Trophoblast cell (in vitro differentiated cells and primary cell): Measurements from ENCODE around the gene RCBTB1.
"Not testable (repeated sequence)": the region's sequence is repeated elsewhere in the genome, so short reads cannot be mapped to it uniquely, and the experiment has no call there.

Experiments
- DNase-seq, 2 donors: peaks; one replicate each; pipeline ENCODE4 v3.0.0-alpha.2; 2016
- H2AFZ ChIP-seq: 2 replicates; pipeline ENCODE4 v1.6.1; 2013; ENCODE audit warnings: low read length, moderate library complexity, mild to moderate bottlenecking; ENCODE audit not compliant: insufficient read depth, poor library complexity
- H2AK5ac ChIP-seq: 2 replicates; pipeline ENCODE4 v1.6.1; 2013; ENCODE audit warnings: mild to moderate bottlenecking, low read length
- H2BK120ac ChIP-seq: 2 replicates; pipeline ENCODE4 v1.6.1; 2013; ENCODE audit warnings: low read length, mild to moderate bottlenecking, moderate library complexity; ENCODE audit not compliant: insufficient read depth, poor library complexity
- H2BK12ac ChIP-seq: 2 replicates; pipeline ENCODE4 v1.6.1; 2013; ENCODE audit warnings: mild to moderate bottlenecking, low read length, moderate library complexity
- H2BK5ac ChIP-seq: 2 replicates; pipeline ENCODE4 v1.6.1; 2013; ENCODE audit warnings: low read length, low read depth, moderate library complexity, mild to moderate bottlenecking; ENCODE audit not compliant: poor library complexity
- H3K14ac ChIP-seq: 2 replicates; pipeline ENCODE4 v1.6.1; 2013; ENCODE audit warnings: mild to moderate bottlenecking, low read length
- H3K18ac ChIP-seq: 2 replicates; pipeline ENCODE4 v1.6.1; 2013; ENCODE audit warnings: mild to moderate bottlenecking, low read length
- H3K23ac ChIP-seq: 2 replicates; pipeline ENCODE4 v1.6.1; 2013; ENCODE audit warnings: low read length
- H3K27ac ChIP-seq: 2 replicates; pipeline ENCODE4 v1.5.1; 2013; ENCODE audit warnings: low read depth, mild to moderate bottlenecking, inconsistent platforms, low read length, moderate library complexity
- H3K27me3 ChIP-seq: 2 replicates; pipeline ENCODE4 v1.6.1; 2013; ENCODE audit warnings: inconsistent platforms, mild to moderate bottlenecking, low read length, moderate library complexity; ENCODE audit not compliant: insufficient read depth
- H3K36me3 ChIP-seq, 2 experiments: 1 replicate in 1 of 2; 2 replicates in 1 of 2; pipeline ENCODE4 v1.6.1; 2013; ENCODE audit warnings: low read length in 2 of 2, mild to moderate bottlenecking in 2 of 2, moderate library complexity in 1 of 2; ENCODE audit not compliant: insufficient read depth in 2 of 2, control insufficient read depth in 1 of 2
- H3K4ac ChIP-seq: 2 replicates; pipeline ENCODE4 v1.6.1; 2013; ENCODE audit warnings: low read depth, mild to moderate bottlenecking, low read length, moderate library complexity
- H3K4me1 ChIP-seq, 2 experiments: 1 replicate in 1 of 2; 2 replicates in 1 of 2; pipeline ENCODE4 v1.6.1; 2013; ENCODE audit warnings: low read length in 2 of 2, mild to moderate bottlenecking in 2 of 2, moderate library complexity in 1 of 2; ENCODE audit not compliant: insufficient read depth in 2 of 2, control insufficient read depth in 1 of 2
- H3K4me2 ChIP-seq: 2 replicates; pipeline ENCODE4 v1.6.1; 2013; ENCODE audit warnings: inconsistent platforms, mild to moderate bottlenecking, low read length, moderate library complexity
- H3K4me3 ChIP-seq: 2 replicates; pipeline ENCODE4 v1.5.1; 2013; ENCODE audit warnings: mild to moderate bottlenecking, low read depth, low read length, inconsistent platforms
- H3K79me1 ChIP-seq: one replicate; pipeline ENCODE4 v1.6.1; 2013; ENCODE audit warnings: low read length
- H3K79me2 ChIP-seq: 2 replicates; pipeline ENCODE4 v1.6.1; 2013; ENCODE audit warnings: low read length, mild to moderate bottlenecking; ENCODE audit not compliant: control insufficient read depth, insufficient read depth, poor library complexity
- H3K9ac ChIP-seq: 2 replicates; pipeline ENCODE4 v1.6.1; 2013; ENCODE audit warnings: mild to moderate bottlenecking, low read length
- H3K9me3 ChIP-seq: 2 replicates; pipeline ENCODE4 v1.6.1; 2013; ENCODE audit warnings: low read depth, mild to moderate bottlenecking, control low read depth, inconsistent platforms, low read length; ENCODE audit not compliant: insufficient read depth
- H4K12ac ChIP-seq: 2 replicates; pipeline ENCODE4 v1.6.1; 2013; ENCODE audit warnings: low read depth, mild to moderate bottlenecking, low read length, moderate library complexity
- H4K8ac ChIP-seq: 2 replicates; pipeline ENCODE4 v1.6.1; 2013; ENCODE audit warnings: low read depth, mild to moderate bottlenecking, low read length, moderate library complexity
- H4K91ac ChIP-seq: one replicate; pipeline ENCODE4 v1.6.1; 2013; ENCODE audit warnings: low read depth, mild to moderate bottlenecking, low read length, moderate library complexity
- WGBS: extraction: QIAGEN DNeasy Blood & Tissue Kit; methylation state at CpG from one replicate; pipeline ENCODE4 v1.1.7; 2013; ENCODE audit warnings: missing lambda C conversion rate; ENCODE audit not compliant: insufficient read length, insufficient coverage; ENCODE audit errors: extremely low coverage; 5-methylcytosine and 5-hydroxymethylcytosine counted together

RCBTB1 gene

DNA sequence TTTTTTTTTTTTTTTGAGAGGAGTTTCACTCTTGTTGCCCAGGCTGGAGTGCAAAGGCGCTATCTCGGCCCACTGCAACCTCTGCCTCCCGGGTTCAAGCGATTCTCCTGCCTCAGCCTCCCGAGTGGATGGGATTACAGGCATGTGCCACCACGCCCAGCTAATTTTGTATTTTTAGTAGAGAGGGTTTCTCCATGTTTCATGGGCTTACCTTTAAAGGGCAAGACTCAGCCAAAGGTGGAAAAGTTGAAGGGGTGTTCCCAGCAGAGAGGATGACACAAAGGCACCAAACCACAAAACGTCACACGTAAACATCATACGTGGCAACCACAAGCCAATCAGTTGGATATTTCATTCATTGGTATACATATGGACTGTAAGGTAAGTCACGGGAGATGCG is 88.5 kb downstream of the RCBTB1 start:
- not testable (repeated sequence) for H3K9me3 ChIP-seq, H3K9ac ChIP-seq, H3K4me3 ChIP-seq, H3K18ac ChIP-seq, H2AK5ac ChIP-seq, H3K27me3 ChIP-seq, H2AFZ ChIP-seq, H3K4me1 ChIP-seq, H3K27ac ChIP-seq, H4K91ac ChIP-seq, H2BK120ac ChIP-seq, H3K79me1 ChIP-seq, H3K79me2 ChIP-seq, H3K23ac ChIP-seq, H3K4ac ChIP-seq, H4K8ac ChIP-seq, H2BK12ac ChIP-seq, DNase-seq, H3K4me2 ChIP-seq, H3K36me3 ChIP-seq, H2BK5ac ChIP-seq, H4K12ac ChIP-seq, H3K14ac ChIP-seq
- no CpG with 5 or more reads among the region's 11 CpGs for WGBS

DNA sequence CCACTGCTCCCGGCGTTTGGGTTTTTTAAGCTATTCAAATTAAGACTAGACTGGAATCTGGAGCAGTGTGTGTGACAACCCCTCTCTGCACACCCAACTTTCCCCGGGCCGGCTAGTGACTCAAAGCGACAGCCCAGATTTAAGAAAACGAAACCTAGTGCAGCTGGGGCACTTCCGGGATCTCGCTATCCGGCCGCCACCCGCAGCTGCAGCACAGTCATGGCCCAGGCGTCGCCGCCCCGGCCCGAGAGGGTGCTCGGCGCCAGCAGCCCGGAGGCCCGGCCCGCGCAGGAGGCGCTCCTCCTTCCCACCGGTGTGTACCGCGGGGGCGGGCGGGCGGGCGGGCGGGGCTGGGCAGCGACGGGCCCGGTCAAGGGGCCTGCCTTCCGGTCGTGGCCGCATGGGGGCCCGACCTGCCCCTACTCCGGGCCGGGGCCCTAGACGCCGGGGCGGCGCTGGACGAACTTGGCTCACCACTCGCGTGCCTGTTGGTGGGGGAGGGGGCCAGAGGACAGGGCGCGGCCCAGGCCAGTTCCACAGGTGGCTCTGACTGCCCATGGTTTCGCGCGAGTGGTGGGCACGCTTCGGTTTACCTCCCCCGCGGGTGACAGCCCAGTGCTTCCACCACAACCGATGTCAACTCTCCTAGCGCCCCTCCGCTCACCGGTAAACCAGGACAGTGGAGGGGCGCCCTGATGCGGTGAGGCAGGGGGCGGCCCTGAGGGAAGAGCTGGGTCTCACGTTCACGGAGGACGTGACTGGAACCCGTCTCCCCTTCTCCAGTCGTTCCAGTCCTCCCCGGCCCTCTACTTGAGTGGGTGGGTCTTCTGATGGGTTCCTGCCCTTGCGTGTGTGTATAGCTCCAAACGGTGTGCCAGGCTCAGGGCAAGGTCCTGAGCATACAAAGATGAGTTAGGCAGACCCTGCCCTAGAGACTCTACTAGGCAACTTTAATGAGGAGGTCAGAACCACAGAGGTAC is 89.3 kb downstream of the RCBTB1 start, which contains the start of gene PHF11:
Gene PHF11, plus strand, starts transcription at position 171 of the 980 bp plus-strand sequence. Its CDS starts 49 bp downstream, at position 220.
- peak within 1 kb of the TSS; percentile 57 for H3K18ac ChIP-seq
- H2BK5ac ChIP-seq, result peak within 1 kb of the TSS; percentile 16
- peak within 1 kb of the TSS; percentile 79 for H3K14ac ChIP-seq
- H2BK12ac ChIP-seq, result peak within 1 kb of the TSS; percentile 23
- no peaks in the 10 kb centered on the region for H3K27me3 ChIP-seq
- H2BK120ac ChIP-seq, result peak within 1 kb of the TSS; percentile 44
- peak within 1 kb of the TSS; percentile 70 for H3K4me3 ChIP-seq
- H2AFZ ChIP-seq, result peak within 1 kb of the TSS; percentile 38
- peak within 1 kb of the TSS; percentile 71 for H3K4me2 ChIP-seq
- H4K91ac ChIP-seq, result peak within 1 kb of the TSS; percentile 69
- peak within 1 kb of the TSS; percentile 76 for H4K8ac ChIP-seq
- H3K9ac ChIP-seq, result peak within 1 kb of the TSS; percentile 57
- H3K23ac ChIP-seq, result no peak within 1 kb of the TSS
- DNase-seq, result peak; percentile 93 to 94
- no peak within 1 kb of the TSS for H2AK5ac ChIP-seq
- H3K9me3 ChIP-seq, result peaks cover 3% of the 10 kb centered on the region
- no peaks in the 10 kb centered on the region for H3K36me3 ChIP-seq
- peak within 1 kb of the TSS; percentile 67 for H4K12ac ChIP-seq
- H3K79me2 ChIP-seq, result peaks cover 1% of the 10 kb centered on the region
- no CpG with 5 or more reads among the region's 71 CpGs for WGBS
- H3K79me1 ChIP-seq, result peaks cover 9% of the 10 kb centered on the region
- peak within 1 kb of the TSS; percentile 19 for H3K4ac ChIP-seq
- peak within 1 kb of the TSS; percentile 73 for H3K27ac ChIP-seq
- peaks cover 0 to 3% of the 10 kb centered on the region in 2 experiments for H3K4me1 ChIP-seq

DNA sequence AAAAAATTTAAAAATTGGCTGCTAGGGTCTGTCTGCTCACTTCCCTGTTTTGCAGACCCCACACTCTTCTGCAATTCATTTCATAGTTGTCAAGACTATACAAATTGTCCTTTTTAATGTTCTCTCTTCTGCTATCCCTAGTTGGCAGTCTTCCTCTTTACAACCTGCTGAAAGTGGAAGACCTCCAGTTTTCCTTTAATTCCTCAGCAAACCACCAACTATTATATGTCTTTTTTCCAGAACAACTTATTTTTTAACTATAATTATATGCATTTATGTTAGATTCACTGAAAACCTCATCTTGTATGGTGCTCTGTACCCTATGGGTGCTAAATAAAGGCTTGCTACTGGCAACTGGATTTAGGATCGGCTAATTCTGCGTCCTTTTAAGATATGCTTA is 90.7 kb downstream of the RCBTB1 start:
- WGBS, result no CpG with 5 or more reads among the region's 2 CpGs
- H2BK12ac ChIP-seq, result no peak overlapping the region

DNA sequence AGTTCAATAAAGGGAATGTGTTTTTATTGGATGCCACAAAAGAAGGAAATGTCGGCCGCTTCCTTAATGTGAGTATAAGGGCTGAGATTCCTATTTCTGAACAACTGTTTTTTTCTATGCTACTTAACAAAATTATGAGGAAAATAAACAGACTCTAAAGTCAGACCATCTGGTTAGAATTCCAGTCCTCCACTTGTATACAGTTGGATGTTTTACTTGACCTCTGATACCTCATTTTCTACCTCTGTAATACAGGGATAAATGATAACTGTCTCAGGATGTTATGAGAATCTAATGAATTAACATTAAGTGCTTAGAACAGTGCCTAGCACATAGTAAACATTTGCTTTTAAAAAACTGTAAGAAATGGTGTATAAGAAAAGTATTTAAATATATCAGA is 96.8 kb downstream of the RCBTB1 start:
- H2BK120ac ChIP-seq, result no peak overlapping the region
- H3K23ac ChIP-seq, result no peak overlapping the region
- H4K8ac ChIP-seq, result no peak overlapping the region
- H2AFZ ChIP-seq, result no peak overlapping the region
- no peak overlapping the region for H3K4me3 ChIP-seq
- H3K4ac ChIP-seq, result no peak overlapping the region
- H3K4me1 ChIP-seq, result no peaks in the 10 kb centered on the region
- no peak overlapping the region for H3K18ac ChIP-seq
- no peaks in the 10 kb centered on the region for H3K27me3 ChIP-seq
- no peak overlapping the region for H4K12ac ChIP-seq
- H3K4me2 ChIP-seq, result no peak overlapping the region
- H3K14ac ChIP-seq, result no peak overlapping the region
- H2AK5ac ChIP-seq, result no peak overlapping the region
- H3K79me1 ChIP-seq, result no peaks in the 10 kb centered on the region
- H3K9ac ChIP-seq, result no peak overlapping the region
- no peak for DNase-seq
- no peaks in the 10 kb centered on the region for H3K79me2 ChIP-seq
- no peak overlapping the region for H3K27ac ChIP-seq
- no peak overlapping the region for H4K91ac ChIP-seq
- H2BK12ac ChIP-seq, result no peak overlapping the region
- no peak overlapping the region for H2BK5ac ChIP-seq
- H3K36me3 ChIP-seq, result peaks cover 1 to 2% of the 10 kb centered on the region in 2 experiments
- no CpG with 5 or more reads among the region's 2 CpGs for WGBS
- no peaks in the 10 kb centered on the region for H3K9me3 ChIP-seq

More for the DNA sequence above, 90.7 kb downstream of the RCBTB1 start:
- Histone ChIP-seq H2AK5ac (no peak overlapping the region), H2BK120ac (no peak overlapping the region), H3K4ac (no peak overlapping the region), H3K4me3 (no peak overlapping the region), H2BK5ac (no peak overlapping the region), H3K79me1 (peaks cover 9% of the 10 kb centered on the region), H3K9me3 (peaks cover 3% of the 10 kb centered on the region), H2AFZ (no peak overlapping the region), H3K23ac (no peak overlapping the region), H3K9ac (no peak overlapping the region), H3K4me2 (peak overlapping the region; percentile 18), H3K27ac (no peak overlapping the region), H4K91ac (no peak overlapping the region), H3K27me3 (no peaks in the 10 kb centered on the region), H3K36me3 (peaks cover 0 to 1% of the 10 kb centered on the region in 2 experiments), H3K79me2 (peaks cover 1% of the 10 kb centered on the region), H3K4me1 (peaks cover 0 to 3% of the 10 kb centered on the region in 2 experiments), H4K8ac (no peak overlapping the region), H3K14ac (no peak overlapping the region), H3K18ac (no peak overlapping the region), H4K12ac (no peak overlapping the region)
- DNase-seq, result peak in 1 of 2 donors; percentile 13
